Fibroblast of mammary gland (primary cell): ENCODE data around the gene CST5.

ENCODE experiments used
- DNase-seq: peaks from one replicate; pipeline ENCODE4 v3.0.0-alpha.2; 2010; ENCODE audit warnings: low read depth
- H3K4me3 ChIP-seq: 2 replicates; pipeline ENCODE4 v1.5.1; 2011; ENCODE audit warnings: low read depth, mild to moderate bottlenecking, low read length, moderate library complexity; ENCODE audit not compliant: control insufficient read depth
- TF ChIP-seq, protein P1 (sequence below): conservative IDR thresholded peaks from 2 replicates; pipeline ENCODE4 v1.5.1; 2011; ENCODE audit warnings: low read depth, low read length, inconsistent platforms; ENCODE audit not compliant: control insufficient read depth, insufficient read depth

CST5 gene

DNA sequence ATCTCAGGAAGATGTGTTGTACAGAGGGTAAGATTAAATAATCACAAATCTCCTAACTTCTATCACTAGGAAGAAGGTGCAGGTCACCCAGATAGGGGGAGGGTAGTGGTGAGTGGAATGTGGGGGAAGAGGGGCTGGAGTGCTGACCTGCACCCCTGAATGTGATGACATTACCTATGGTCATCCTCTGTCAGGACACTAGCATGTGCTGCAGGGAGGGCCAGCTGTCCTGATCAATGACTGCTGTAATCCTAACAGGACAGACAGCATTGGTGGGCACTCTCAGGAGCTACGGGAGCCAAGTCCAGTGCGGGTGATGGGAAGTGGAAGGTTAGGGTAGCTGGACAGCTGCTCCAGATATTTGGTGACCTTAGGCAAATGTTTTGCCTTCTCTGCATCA is 45.2 kb upstream of the CST5 start:
- TF ChIP-seq, protein P1, sequence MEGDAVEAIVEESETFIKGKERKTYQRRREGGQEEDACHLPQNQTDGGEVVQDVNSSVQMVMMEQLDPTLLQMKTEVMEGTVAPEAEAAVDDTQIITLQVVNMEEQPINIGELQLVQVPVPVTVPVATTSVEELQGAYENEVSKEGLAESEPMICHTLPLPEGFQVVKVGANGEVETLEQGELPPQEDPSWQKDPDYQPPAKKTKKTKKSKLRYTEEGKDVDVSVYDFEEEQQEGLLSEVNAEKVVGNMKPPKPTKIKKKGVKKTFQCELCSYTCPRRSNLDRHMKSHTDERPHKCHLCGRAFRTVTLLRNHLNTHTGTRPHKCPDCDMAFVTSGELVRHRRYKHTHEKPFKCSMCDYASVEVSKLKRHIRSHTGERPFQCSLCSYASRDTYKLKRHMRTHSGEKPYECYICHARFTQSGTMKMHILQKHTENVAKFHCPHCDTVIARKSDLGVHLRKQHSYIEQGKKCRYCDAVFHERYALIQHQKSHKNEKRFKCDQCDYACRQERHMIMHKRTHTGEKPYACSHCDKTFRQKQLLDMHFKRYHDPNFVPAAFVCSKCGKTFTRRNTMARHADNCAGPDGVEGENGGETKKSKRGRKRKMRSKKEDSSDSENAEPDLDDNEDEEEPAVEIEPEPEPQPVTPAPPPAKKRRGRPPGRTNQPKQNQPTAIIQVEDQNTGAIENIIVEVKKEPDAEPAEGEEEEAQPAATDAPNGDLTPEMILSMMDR, result no peak
- no peak for DNase-seq
- H3K4me3 ChIP-seq, result no peak overlapping the region

DNA sequence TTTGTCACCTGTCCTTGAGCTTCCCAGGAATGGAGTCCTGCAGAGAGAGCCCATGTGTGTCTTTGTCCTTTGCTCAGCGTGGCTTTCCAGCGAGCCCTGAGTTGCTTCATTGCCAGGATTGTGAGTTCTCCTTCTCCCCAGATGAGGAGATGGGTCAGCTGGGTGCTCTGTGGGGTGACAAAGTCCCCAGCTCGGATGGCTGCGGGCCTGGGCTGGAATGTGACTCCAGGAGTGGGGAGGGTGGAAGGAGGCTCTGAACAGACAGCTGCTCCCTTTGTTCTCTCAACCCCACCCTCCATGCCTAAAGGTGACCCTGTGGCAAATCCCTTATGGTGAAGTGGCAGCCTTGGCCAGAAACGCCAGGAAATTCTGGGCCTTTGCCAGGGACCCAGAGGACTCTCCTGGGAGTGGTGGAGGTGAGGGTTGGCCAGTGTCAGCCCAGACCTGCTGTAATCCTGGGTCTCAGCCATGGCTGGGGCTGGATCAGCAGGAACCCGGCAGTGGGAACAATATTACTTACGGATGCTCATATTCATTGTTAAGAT is 44.4 kb upstream of the CST5 start:
- H3K4me3 ChIP-seq, result no peak overlapping the region
- DNase-seq, result no peak
- TF ChIP-seq, protein P1, result no peak

DNA sequence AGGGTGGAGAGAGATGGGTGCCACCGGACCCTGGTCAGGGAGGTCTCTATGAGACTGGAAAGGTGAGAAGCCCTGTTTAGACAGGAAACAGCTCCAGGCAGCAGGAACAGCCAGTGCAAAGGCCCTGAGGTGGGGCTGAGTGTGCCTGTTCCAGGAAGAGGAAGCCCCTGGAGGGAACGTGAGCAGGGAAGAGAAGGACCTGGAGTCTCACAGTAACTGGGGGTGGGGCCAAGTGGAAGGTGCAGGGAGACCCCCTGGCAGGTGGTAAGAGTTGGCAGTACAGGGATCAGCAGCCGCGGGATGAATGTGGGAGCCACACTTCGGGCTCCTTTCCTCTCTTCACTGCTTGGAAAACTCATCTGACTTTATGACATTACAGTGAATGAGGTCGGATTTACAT is 43.8 kb upstream of the CST5 start:
- TF ChIP-seq, protein P1, result no peak
- no peak for DNase-seq
- no peak overlapping the region for H3K4me3 ChIP-seq

DNA sequence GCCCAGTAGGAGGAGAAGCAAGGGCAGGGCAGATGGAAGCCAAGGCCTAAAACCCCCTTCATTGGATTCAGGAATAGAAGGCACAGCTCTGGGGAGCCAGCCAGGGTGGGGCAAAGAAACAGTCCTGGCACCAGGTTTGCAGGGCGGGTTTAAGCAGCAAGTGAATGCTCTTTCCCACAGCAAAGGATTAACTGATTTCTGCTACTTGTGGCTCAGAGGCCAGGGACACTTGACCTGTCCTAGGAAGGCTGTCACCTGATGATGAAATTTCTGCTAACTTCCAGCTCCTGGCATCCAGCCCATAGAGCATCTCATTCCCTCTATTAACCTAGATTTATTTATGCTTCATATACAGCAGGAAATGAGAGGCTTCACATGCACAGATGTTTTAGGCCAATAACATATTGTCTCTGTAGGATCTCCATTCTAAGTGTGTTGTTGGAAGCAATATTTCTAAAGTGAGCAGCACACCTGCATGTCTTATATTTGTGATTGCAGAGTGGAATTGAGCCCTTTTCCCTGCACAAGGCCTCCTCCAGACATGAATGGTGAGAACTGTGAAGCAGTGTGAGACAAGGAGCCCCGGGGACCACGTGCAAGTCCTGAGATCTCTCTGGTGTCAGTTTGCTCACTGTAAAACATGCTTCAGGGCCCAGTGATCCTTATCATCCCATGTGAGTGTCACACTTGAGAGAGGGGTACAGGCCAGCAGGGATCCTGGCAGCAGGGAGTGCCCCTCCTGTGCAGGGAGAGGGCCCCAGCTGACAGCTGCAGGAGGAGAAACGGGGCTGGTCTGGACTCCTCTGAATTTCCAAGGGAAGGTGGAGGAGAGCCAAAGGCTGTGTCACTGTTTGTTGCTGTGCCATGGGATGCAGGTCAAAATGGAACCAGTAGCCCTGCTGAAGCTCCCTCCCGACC is 41.1 kb upstream of the CST5 start:
- no peak for DNase-seq
- no peak overlapping the region for H3K4me3 ChIP-seq
- TF ChIP-seq, protein P1, result no peak

DNA sequence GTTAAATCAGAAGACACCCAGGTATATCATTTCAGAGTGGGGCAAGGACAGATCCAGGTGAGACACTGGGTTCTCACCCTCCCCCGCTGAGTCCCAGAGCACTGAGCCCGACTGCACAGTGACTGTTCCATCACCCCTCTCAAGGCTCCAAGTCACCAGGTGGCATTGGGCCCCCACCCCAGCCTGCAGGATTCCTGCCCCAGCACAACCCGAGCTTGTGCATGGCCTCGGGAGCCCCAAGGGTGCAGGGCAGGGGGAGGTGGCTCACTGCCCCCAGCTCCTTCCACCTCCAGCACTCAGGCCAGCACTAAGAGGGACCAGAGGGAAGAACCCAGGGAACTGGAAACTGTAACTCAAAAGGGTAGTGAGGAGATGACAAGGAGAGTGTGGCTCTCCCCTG is 39.3 kb upstream of the CST5 start:
- no peak overlapping the region for H3K4me3 ChIP-seq
- TF ChIP-seq, protein P1, result no peak
- DNase-seq, result no peak

DNA sequence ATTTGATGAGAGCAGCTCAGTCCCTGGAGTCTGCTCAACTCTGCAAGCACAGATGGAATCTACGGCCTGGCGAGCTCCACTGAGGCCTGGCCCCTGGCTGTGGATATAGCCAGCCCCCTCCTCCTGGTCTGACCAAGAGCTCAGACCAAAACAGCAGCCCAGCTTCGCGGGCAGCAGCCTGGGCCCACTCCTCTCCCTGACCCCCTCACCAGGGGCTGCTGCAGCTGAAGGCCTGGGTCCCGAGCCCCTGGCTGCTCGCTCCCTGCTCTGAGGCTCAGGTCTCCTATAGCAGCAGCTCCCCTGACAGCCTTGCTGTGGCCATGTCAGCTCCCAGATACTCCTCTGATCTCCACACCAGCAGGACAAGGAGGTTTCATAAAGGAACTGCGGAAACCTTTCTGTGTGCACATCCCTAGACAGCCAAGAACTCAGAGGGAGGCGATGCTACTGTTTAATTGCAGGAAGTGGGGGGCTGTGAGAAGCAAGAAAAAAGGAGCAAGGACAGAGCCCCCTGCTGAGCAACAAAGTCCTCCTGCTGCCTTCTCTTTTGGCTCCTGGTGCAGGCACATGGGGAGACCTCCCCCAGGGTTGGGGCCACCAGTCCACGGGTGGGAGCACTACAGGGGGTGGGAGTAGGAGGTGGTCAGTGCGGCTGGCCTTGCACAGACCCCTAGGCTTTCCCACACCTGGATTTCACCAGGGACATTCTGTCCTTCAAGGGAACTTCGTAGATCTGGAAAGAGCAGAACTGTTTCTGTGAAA is 38.7 kb upstream of the CST5 start:
- DNase-seq, result no peak
- TF ChIP-seq, protein P1, result no peak
- no peak overlapping the region for H3K4me3 ChIP-seq
